ENCODE measurements around the gene BCL7A.

DNA sequence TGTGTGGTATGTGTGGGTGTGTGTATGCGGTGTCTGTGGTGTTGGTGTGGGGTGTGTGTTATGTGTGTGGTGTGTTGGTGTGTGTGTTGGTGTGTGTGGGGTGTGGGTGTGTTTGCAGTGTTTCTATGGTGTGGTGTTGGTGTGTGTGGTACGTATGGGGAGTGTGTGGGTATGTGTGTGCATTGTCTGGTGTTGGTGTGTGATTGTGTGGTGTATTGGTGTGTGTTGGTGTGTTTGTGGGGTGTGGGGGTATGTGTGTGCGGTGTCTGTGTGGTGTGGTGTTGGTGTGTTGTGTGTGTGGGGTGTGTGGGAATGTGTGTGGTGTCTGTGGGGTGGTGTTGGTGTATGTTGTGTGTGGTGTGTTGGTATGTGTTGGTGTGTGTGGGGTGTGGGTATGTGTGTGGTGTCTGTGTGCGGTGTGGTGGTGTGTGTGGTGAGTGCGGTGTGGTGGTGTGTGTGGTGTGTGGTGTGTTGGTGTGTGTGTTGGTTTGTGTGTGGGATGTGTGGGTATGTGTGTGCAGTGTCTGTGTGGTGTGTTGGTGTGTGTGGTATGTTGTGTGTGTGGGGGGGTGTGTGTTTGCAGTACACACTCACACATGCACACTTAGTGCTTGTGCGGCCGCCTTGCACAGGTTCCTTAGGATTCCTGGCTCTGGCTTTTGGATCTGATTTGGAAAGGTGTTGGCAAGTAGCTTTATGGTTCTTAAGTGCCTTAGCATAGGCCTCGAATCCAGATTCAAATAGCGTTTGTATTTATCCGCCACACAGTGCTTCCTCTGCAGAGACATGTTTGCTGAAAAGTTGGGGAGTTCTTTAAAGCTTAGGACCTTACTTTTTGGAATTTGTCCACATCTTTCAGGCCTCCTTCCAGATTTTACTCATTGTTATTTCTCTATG is 73.3 kb downstream of the BCL7A start:
- TF ChIP-seq, protein P1, sequence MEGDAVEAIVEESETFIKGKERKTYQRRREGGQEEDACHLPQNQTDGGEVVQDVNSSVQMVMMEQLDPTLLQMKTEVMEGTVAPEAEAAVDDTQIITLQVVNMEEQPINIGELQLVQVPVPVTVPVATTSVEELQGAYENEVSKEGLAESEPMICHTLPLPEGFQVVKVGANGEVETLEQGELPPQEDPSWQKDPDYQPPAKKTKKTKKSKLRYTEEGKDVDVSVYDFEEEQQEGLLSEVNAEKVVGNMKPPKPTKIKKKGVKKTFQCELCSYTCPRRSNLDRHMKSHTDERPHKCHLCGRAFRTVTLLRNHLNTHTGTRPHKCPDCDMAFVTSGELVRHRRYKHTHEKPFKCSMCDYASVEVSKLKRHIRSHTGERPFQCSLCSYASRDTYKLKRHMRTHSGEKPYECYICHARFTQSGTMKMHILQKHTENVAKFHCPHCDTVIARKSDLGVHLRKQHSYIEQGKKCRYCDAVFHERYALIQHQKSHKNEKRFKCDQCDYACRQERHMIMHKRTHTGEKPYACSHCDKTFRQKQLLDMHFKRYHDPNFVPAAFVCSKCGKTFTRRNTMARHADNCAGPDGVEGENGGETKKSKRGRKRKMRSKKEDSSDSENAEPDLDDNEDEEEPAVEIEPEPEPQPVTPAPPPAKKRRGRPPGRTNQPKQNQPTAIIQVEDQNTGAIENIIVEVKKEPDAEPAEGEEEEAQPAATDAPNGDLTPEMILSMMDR (IDR thresholded peaks at IDR 0.05; ENCODE audit: low read depth, low read length, missing input control): no peak
- TF ChIP-seq RAD21 (IDR thresholded peaks at IDR 0.05): no peak
- TF ChIP-seq, protein P2, sequence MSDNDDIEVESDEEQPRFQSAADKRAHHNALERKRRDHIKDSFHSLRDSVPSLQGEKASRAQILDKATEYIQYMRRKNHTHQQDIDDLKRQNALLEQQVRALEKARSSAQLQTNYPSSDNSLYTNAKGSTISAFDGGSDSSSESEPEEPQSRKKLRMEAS (IDR thresholded peaks at IDR 0.05): no peak
- TF ChIP-seq TAF1 (conservative IDR thresholded peaks at IDR 0.05): no peak
- no peak for TF ChIP-seq GABPA (IDR thresholded peaks at IDR 0.05 in 1 of 2, conservative IDR thresholded peaks at IDR 0.05 in 1 of 2)
- TF ChIP-seq, protein P3, sequence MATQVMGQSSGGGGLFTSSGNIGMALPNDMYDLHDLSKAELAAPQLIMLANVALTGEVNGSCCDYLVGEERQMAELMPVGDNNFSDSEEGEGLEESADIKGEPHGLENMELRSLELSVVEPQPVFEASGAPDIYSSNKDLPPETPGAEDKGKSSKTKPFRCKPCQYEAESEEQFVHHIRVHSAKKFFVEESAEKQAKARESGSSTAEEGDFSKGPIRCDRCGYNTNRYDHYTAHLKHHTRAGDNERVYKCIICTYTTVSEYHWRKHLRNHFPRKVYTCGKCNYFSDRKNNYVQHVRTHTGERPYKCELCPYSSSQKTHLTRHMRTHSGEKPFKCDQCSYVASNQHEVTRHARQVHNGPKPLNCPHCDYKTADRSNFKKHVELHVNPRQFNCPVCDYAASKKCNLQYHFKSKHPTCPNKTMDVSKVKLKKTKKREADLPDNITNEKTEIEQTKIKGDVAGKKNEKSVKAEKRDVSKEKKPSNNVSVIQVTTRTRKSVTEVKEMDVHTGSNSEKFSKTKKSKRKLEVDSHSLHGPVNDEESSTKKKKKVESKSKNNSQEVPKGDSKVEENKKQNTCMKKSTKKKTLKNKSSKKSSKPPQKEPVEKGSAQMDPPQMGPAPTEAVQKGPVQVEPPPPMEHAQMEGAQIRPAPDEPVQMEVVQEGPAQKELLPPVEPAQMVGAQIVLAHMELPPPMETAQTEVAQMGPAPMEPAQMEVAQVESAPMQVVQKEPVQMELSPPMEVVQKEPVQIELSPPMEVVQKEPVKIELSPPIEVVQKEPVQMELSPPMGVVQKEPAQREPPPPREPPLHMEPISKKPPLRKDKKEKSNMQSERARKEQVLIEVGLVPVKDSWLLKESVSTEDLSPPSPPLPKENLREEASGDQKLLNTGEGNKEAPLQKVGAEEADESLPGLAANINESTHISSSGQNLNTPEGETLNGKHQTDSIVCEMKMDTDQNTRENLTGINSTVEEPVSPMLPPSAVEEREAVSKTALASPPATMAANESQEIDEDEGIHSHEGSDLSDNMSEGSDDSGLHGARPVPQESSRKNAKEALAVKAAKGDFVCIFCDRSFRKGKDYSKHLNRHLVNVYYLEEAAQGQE (IDR thresholded peaks at IDR 0.05): no peak
